Liver (tissue), 9 donors: ENCODE results near the gene KRT25. TPM values are rescaled to one million over a fixed set of nuclear protein-coding genes. Genes with fewer than 3 reads are reported as not detected.

ENCODE experiments used
- DNase-seq: peaks from one replicate; pipeline ENCODE4 v3.0.0-alpha.2; 2017; ENCODE audit warnings: low spot score
- H3K27ac ChIP-seq, 2 donors: one replicate each; pipeline ENCODE4 v1.7.0; 2013; ENCODE audit warnings: inconsistent platforms in 2 of 2, low read length in 2 of 2, control low read depth in 1 of 2, low read depth in 1 of 2, mild to moderate bottlenecking in 1 of 2
- H3K27me3 ChIP-seq, 4 donors: one replicate each; pipeline versions ENCODE4 v1.6.1 to v1.7.0; 2013; ENCODE audit warnings: low read length in 3 of 4, inconsistent platforms in 1 of 4, mild to moderate bottlenecking in 1 of 4, moderate library complexity in 1 of 4; ENCODE audit not compliant: control insufficient read depth in 4 of 4, insufficient read depth in 4 of 4
- H3K36me3 ChIP-seq, 4 donors: one replicate each; pipeline versions ENCODE4 v1.6.1 to v1.7.0; 2013; ENCODE audit warnings: low read length in 3 of 4, mild to moderate bottlenecking in 3 of 4, low read depth in 1 of 4, moderate library complexity in 1 of 4; ENCODE audit not compliant: control insufficient read depth in 4 of 4, insufficient read depth in 3 of 4
- H3K4me1 ChIP-seq, 4 donors: one replicate each; pipeline versions ENCODE4 v1.6.1 to v1.7.0; 2013; ENCODE audit warnings: low read length in 3 of 4, mild to moderate bottlenecking in 3 of 4, moderate library complexity in 1 of 4; ENCODE audit not compliant: control insufficient read depth in 4 of 4, insufficient read depth in 4 of 4
- H3K4me3 ChIP-seq, 3 donors: one replicate each; pipeline versions ENCODE4 v1.6.1 to v1.7.0; 2013; ENCODE audit warnings: low read length in 3 of 3, control low read depth in 1 of 3, low read depth in 1 of 3, mild to moderate bottlenecking in 1 of 3
- H3K9ac ChIP-seq, 2 donors: one replicate each; pipeline ENCODE4 v1.7.0; 2013; ENCODE audit warnings: low read length in 2 of 2, mild to moderate bottlenecking in 2 of 2, moderate library complexity in 2 of 2, control low read depth in 1 of 2, low read depth in 1 of 2
- H3K9me3 ChIP-seq, 4 donors: one replicate each; pipeline versions ENCODE4 v1.6.1 to v1.7.0; 2013; ENCODE audit warnings: low read length in 3 of 4; ENCODE audit not compliant: control insufficient read depth in 4 of 4
- ATF3 ChIP-seq: IDR thresholded peaks from 2 replicates; pipeline ENCODE4 v1.6.1; 2016; ENCODE audit warnings: antibody characterized with exemption
- CTCF ChIP-seq: fragments of 150-350 bp; IDR thresholded peaks from 2 replicates; pipeline ENCODE4 v1.5.1; 2017; ENCODE audit warnings: improper control_type of control experiment, low read depth, low read length; ENCODE audit not compliant: missing input control
- EGR1 ChIP-seq, 2 donors: IDR thresholded peaks; 2 replicates each; pipeline ENCODE4 v1.6.1; 2016 to 2018; ENCODE audit warnings: antibody characterized with exemption in 2 of 2, low read depth in 2 of 2
- FOXA1 ChIP-seq: IDR thresholded peaks from 2 replicates; pipeline ENCODE4 v1.6.1; 2016; ENCODE audit warnings: antibody characterized with exemption
- FOXA2 ChIP-seq: IDR thresholded peaks from 2 replicates; pipeline ENCODE4 v1.6.1; 2016; ENCODE audit warnings: antibody characterized with exemption
- GABPA ChIP-seq, 2 donors: IDR thresholded peaks in 1 of 2; conservative IDR thresholded peaks in 1 of 2; 2 replicates each; pipeline ENCODE4 v1.6.1; 2016; ENCODE audit warnings: antibody characterized with exemption in 2 of 2, mild to moderate bottlenecking in 1 of 2, moderate library complexity in 1 of 2
- HNF4A ChIP-seq, 2 donors: conservative IDR thresholded peaks; 2 replicates each; pipeline ENCODE4 v1.6.1; 2016; ENCODE audit warnings: antibody characterized with exemption in 2 of 2, mild to moderate bottlenecking in 2 of 2
- HNF4G ChIP-seq: IDR thresholded peaks from 2 replicates; pipeline ENCODE4 v1.6.1; 2016; ENCODE audit warnings: antibody characterized with exemption
- JUND ChIP-seq, 2 donors: IDR thresholded peaks; 2 replicates each; pipeline ENCODE4 v1.6.1; 2016; ENCODE audit warnings: antibody characterized with exemption in 2 of 2
- NR2F2 ChIP-seq: IDR thresholded peaks from 2 replicates; pipeline ENCODE4 v1.6.1; 2016; ENCODE audit warnings: antibody characterized with exemption
- RAD21 ChIP-seq, 2 donors: IDR thresholded peaks; 2 replicates each; pipeline ENCODE4 v1.6.1; 2016; ENCODE audit warnings: antibody characterized with exemption in 2 of 2, mild to moderate bottlenecking in 2 of 2
- REST ChIP-seq: IDR thresholded peaks from 2 replicates; pipeline ENCODE4 v1.6.1; 2016; ENCODE audit warnings: antibody characterized with exemption, mild to moderate bottlenecking
- RXRA ChIP-seq, 2 donors: IDR thresholded peaks; 2 replicates each; pipeline ENCODE4 v1.6.1; 2017 to 2018; ENCODE audit warnings: antibody characterized with exemption in 2 of 2, mild to moderate bottlenecking in 1 of 2
- SP1 ChIP-seq: IDR thresholded peaks from 2 replicates; pipeline ENCODE4 v1.6.1; 2018; ENCODE audit warnings: antibody characterized with exemption, mild to moderate bottlenecking
- TAF1 ChIP-seq: conservative IDR thresholded peaks from 2 replicates; pipeline ENCODE4 v1.6.1; 2016; ENCODE audit warnings: antibody characterized with exemption, mild to moderate bottlenecking
- YY1 ChIP-seq: IDR thresholded peaks from 2 replicates; pipeline ENCODE4 v1.6.1; 2016; ENCODE audit warnings: antibody characterized with exemption, mild to moderate bottlenecking
- WGBS: extraction: QIAGEN DNeasy Blood & Tissue Kit; methylation state at CpG from one replicate; pipeline ENCODE4 v1.1.7; 2013; 5-methylcytosine and 5-hydroxymethylcytosine counted together
- polyA plus RNA-seq, 2 donors: library from polyadenylated mRNA; stranded (reverse) in 1 of 2; unstranded in 1 of 2; fragments of 200-250 nt in 1 of 2; fragments of >200 nt in 1 of 2; fragmentation: Nextera tagmentation in 1 of 2; extraction: Ambion mirVana in 1 of 2; gene quantifications; one replicate each; pipeline versions ENCODE4 v1.2.1 to v1.2.3, GENCODE V29; 2013 to 2015
- total RNA-seq, 2 donors: library from RNA; depleted of rRNA; stranded (reverse); fragments of >200 nt; gene quantifications; one replicate each; pipeline ENCODE4 v1.2.3, GENCODE V29; 2014
- TF ChIP-seq, protein P1 (sequence below): IDR thresholded peaks from 2 replicates; pipeline ENCODE4 v1.6.1; 2016; ENCODE audit warnings: antibody characterized with exemption
- TF ChIP-seq, protein P2 (sequence below): IDR thresholded peaks from 2 replicates; pipeline ENCODE4 v1.6.1; 2016; ENCODE audit warnings: antibody characterized with exemption
- donor health status: healthy.
- donor health status: healthy.
- donor health status: healthy.
- donor health status: healthy.
- donor health status: healthy.

KRT25 gene
- total and polyA plus RNA-seq, 4 donors = not detected

GRCh38 chr17:40703652-40704051, 51.5 kb downstream of the KRT25 start, which contains the start of gene KRT24:
Gene KRT24, minus strand, starts transcription at chr17:40703752. Its CDS starts 59 bp downstream, at chr17:40703693.
- peaks cover 0 to 1% (median 0%) of the 10 kb centered on the region in 4 donors for H3K4me1 ChIP-seq
- 83% methylated on average over 7 of the region's 7 CpGs for WGBS
- no peaks in the 10 kb centered on the region for H3K27me3 ChIP-seq
- H3K9ac ChIP-seq = no peak within 1 kb of the TSS
- no peaks in the 10 kb centered on the region for H3K36me3 ChIP-seq
- no peak within 1 kb of the TSS for H3K27ac ChIP-seq
- no peak within 1 kb of the TSS for H3K4me3 ChIP-seq
- no peaks in the 10 kb centered on the region for H3K9me3 ChIP-seq
- DNase-seq = no peak
- TF ChIP-seq HNF4A (conservative IDR thresholded peaks at IDR 0.05) = no peak
- TF ChIP-seq RAD21 (IDR thresholded peaks at IDR 0.05) = no peak
- no peak for TF ChIP-seq HNF4G
- TF ChIP-seq ATF3 = no peak
- no peak for TF ChIP-seq EGR1 (IDR thresholded peaks at IDR 0.05; ENCODE audit: low read depth in 2 of 2)
- TF ChIP-seq, protein P1, sequence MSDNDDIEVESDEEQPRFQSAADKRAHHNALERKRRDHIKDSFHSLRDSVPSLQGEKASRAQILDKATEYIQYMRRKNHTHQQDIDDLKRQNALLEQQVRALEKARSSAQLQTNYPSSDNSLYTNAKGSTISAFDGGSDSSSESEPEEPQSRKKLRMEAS = no peak
- TF ChIP-seq YY1 = no peak
- TF ChIP-seq, protein P2, sequence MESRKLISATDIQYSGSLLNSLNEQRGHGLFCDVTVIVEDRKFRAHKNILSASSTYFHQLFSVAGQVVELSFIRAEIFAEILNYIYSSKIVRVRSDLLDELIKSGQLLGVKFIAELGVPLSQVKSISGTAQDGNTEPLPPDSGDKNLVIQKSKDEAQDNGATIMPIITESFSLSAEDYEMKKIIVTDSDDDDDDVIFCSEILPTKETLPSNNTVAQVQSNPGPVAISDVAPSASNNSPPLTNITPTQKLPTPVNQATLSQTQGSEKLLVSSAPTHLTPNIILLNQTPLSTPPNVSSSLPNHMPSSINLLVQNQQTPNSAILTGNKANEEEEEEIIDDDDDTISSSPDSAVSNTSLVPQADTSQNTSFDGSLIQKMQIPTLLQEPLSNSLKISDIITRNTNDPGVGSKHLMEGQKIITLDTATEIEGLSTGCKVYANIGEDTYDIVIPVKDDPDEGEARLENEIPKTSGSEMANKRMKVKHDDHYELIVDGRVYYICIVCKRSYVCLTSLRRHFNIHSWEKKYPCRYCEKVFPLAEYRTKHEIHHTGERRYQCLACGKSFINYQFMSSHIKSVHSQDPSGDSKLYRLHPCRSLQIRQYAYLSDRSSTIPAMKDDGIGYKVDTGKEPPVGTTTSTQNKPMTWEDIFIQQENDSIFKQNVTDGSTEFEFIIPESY = no peak
- no peak for TF ChIP-seq SP1
- TF ChIP-seq NR2F2 = no peak
- no peak for TF ChIP-seq TAF1
- no peak for TF ChIP-seq FOXA1

- no peak overlapping the region for H3K4me3 ChIP-seq
- H3K27ac ChIP-seq = no peak overlapping the region
- 90% methylated on average over 3 of the region's 3 CpGs for WGBS
- TF ChIP-seq YY1 = no peak
- TF ChIP-seq REST = no peak
- no peak for TF ChIP-seq RAD21 (IDR thresholded peaks at IDR 0.05)
- TF ChIP-seq, protein P2 = no peak
- TF ChIP-seq RXRA (IDR thresholded peaks at IDR 0.05) = no peak
- no peak for TF ChIP-seq HNF4A (conservative IDR thresholded peaks at IDR 0.05)
- no peak for TF ChIP-seq FOXA2
- no peak for TF ChIP-seq NR2F2
- no peak for TF ChIP-seq EGR1 (IDR thresholded peaks at IDR 0.05; ENCODE audit: low read depth in 2 of 2)
- no peak for TF ChIP-seq GABPA (IDR thresholded peaks at IDR 0.05 in 1 of 2, conservative IDR thresholded peaks at IDR 0.05 in 1 of 2)
- no peak for TF ChIP-seq TAF1
- TF ChIP-seq SP1 = no peak
- TF ChIP-seq CTCF = no peak
- no peak for TF ChIP-seq JUND (IDR thresholded peaks at IDR 0.05)
- TF ChIP-seq, protein P1 = no peak
- peaks cover 0 to 2% (median 2%) of the 10 kb centered on the region in 4 donors for H3K4me1 ChIP-seq
- no peaks in the 10 kb centered on the region for H3K27me3 ChIP-seq
- DNase-seq = no peak
- H3K9me3 ChIP-seq = no peaks in the 10 kb centered on the region
- H3K9ac ChIP-seq = no peak overlapping the region
- H3K36me3 ChIP-seq = no peaks in the 10 kb centered on the region
These were observed 52.9 kb downstream of the KRT25 start for GRCh38 chr17:40702271-40702670.
